GDM1 (cell line): ENCODE results near the gene KRT6A.
"Not testable (repeated sequence)": the region's sequence is repeated elsewhere in the genome, so short reads cannot be mapped to it uniquely, and the experiment has no call there.

ENCODE experiments used
- DNase-seq: peaks from one replicate; lab custom pipeline; 2025; lab: John Stamatoyannopoulos, UW

Gene KRT6A

GRCh38 chr12:52502877-52503276, 9.8 kb upstream of the KRT6A start:
- no peak for DNase-seq

GRCh38 chr12:52501490-52501889, 8.4 kb upstream of the KRT6A start:
- no peak for DNase-seq

GRCh38 chr12:52500574-52500973, 7.5 kb upstream of the KRT6A start:
- not testable (repeated sequence) for DNase-seq

GRCh38 chr12:52499806-52500560, 6.9 kb upstream of the KRT6A start:
- DNase-seq = no peak

- DNase-seq = no peak
These were observed 5.9 kb upstream of the KRT6A start for GRCh38 chr12:52498946-52499345.

- no peak for DNase-seq
These were observed 4.9 kb upstream of the KRT6A start for GRCh38 chr12:52497975-52498374.

GRCh38 chr12:52496590-52497071, 3.6 kb upstream of the KRT6A start:
- DNase-seq = no peak

- DNase-seq = no peak
These were observed 3.0 kb upstream of the KRT6A start for GRCh38 chr12:52496054-52496453.

- DNase-seq = no peak
These were observed 2.3 kb upstream of the KRT6A start for GRCh38 chr12:52495389-52495788.

GRCh38 chr12:52494518-52494917, 1.5 kb upstream of the KRT6A start:
- no peak for DNase-seq

GRCh38 chr12:52494100-52494499, 1.0 kb upstream of the KRT6A start:
- DNase-seq = no peak

- not testable (repeated sequence) for DNase-seq
These were observed 652 bp downstream of the KRT6A start for GRCh38 chr12:52492405-52492804.

- DNase-seq = not testable (repeated sequence)
These were observed 1.6 kb downstream of the KRT6A start for GRCh38 chr12:52491495-52491894.

GRCh38 chr12:52488736-52489135, 4.3 kb downstream of the KRT6A start:
- DNase-seq = no peak

GRCh38 chr12:52487744-52488443, 5.2 kb downstream of the KRT6A start:
- not testable (repeated sequence) for DNase-seq

GRCh38 chr12:52487211-52487610, 5.8 kb downstream of the KRT6A start:
- DNase-seq = no peak

- no peak for DNase-seq
These were observed 6.6 kb downstream of the KRT6A start for GRCh38 chr12:52486166-52487105.

- no peak for DNase-seq
These were observed 13.0 kb downstream of the KRT6A start for GRCh38 chr12:52480073-52480472.

GRCh38 chr12:52477651-52478050, 15.4 kb downstream of the KRT6A start:
- DNase-seq = no peak

GRCh38 chr12:52474212-52474611, 18.8 kb downstream of the KRT6A start:
- DNase-seq = no peak

- no peak for DNase-seq
These were observed 19.3 kb downstream of the KRT6A start, which contains the start of gene KRT6C for GRCh38 chr12:52473768-52474167. Gene KRT6C (minus strand): TSS chr12:52473805. CDS start chr12:52473737, 68 bp downstream.

- DNase-seq = no peak
These were observed 23.2 kb downstream of the KRT6A start for GRCh38 chr12:52469853-52470252.
